ENCODE data around the gene KLF17.

The KLF17 gene

GRCh38 chr1:44152692-44153091 is 34.1 kb downstream of the KLF17 start:
- no peak for DNase-seq (ENCODE audit: low spot score)

- no peak for DNase-seq (ENCODE audit: low spot score)
These were observed 35.4 kb downstream of the KLF17 start for GRCh38 chr1:44154049-44154448.

- no peak for DNase-seq (ENCODE audit: low spot score)
These were observed 39.3 kb downstream of the KLF17 start for GRCh38 chr1:44157903-44158302.

GRCh38 chr1:44158871-44159270 is 40.2 kb downstream of the KLF17 start:
- no peak for DNase-seq (ENCODE audit: low spot score)

- no peak for DNase-seq (ENCODE audit: low spot score)
These were observed 42.9 kb downstream of the KLF17 start for GRCh38 chr1:44161546-44161945.

- no peak for DNase-seq (ENCODE audit: low spot score)
These were observed 50.0 kb downstream of the KLF17 start for GRCh38 chr1:44168520-44169098.

GRCh38 chr1:44170281-44170823 is 51.7 kb downstream of the KLF17 start:
- no peak for DNase-seq (ENCODE audit: low spot score)

GRCh38 chr1:44174630-44175029 is 56.0 kb downstream of the KLF17 start:
- DNase-seq (ENCODE audit: low spot score): no peak

All from HuH-7.5 (cell line).